ENCODE data around the gene HMHB1. TPM values are rescaled to one million over a fixed set of nuclear protein-coding genes. Genes with fewer than 3 reads are reported as not detected.

Gene HMHB1
- total RNA-seq, result not detected

GRCh38 chr5:143812085-143812705 lies at the start of gene HMHB1:
Gene HMHB1, plus strand, starts transcription at chr5:143812161.
- H3K27ac ChIP-seq, result no peak within 1 kb of the TSS
- H3K4me3 ChIP-seq, result no peak within 1 kb of the TSS
- H3K4me1 ChIP-seq, result no peaks in the 10 kb centered on the region
- H3K9me3 ChIP-seq, result no peaks in the 10 kb centered on the region
- H3K36me3 ChIP-seq, result no peaks in the 10 kb centered on the region
- H3K27me3 ChIP-seq, result no peaks in the 10 kb centered on the region
- DNase-seq (ENCODE audit: low spot score), result no peak
- no peak for TF ChIP-seq CTCF (IDR thresholded peaks at IDR 0.05)

- TF ChIP-seq CTCF (IDR thresholded peaks at IDR 0.05), result no peak
- no peaks in the 10 kb centered on the region for H3K27me3 ChIP-seq
- DNase-seq (ENCODE audit: low spot score), result no peak
- H3K36me3 ChIP-seq, result no peaks in the 10 kb centered on the region
- H3K4me1 ChIP-seq, result peaks cover 0 to 20% of the 10 kb centered on the region in 2 donors
- H3K9me3 ChIP-seq, result no peaks in the 10 kb centered on the region
- H3K4me3 ChIP-seq, result no peak overlapping the region
- H3K27ac ChIP-seq, result no peak overlapping the region
Measured at GRCh38 chr5:143762636-143763220, 49.2 kb upstream of the HMHB1 start.

GRCh38 chr5:143767162-143767561 lies 44.8 kb upstream of the HMHB1 start:
- no peak overlapping the region for H3K4me3 ChIP-seq
- TF ChIP-seq CTCF (IDR thresholded peaks at IDR 0.05), result no peak

GRCh38 chr5:143769026-143769786 lies 42.8 kb upstream of the HMHB1 start:
- Histone ChIP-seq H3K27me3 (no peaks in the 10 kb centered on the region), H3K4me1 (peaks cover 0 to 4% of the 10 kb centered on the region in 2 donors), H3K36me3 (no peaks in the 10 kb centered on the region), H3K27ac (no peak overlapping the region), H3K4me3 (no peak overlapping the region), H3K9me3 (peaks cover 0 to 4% of the 10 kb centered on the region in 2 donors)
- TF ChIP-seq CTCF (IDR thresholded peaks at IDR 0.05), result no peak
- no peak for DNase-seq (ENCODE audit: low spot score)

More at GRCh38 chr5:143767162-143767561, 44.8 kb upstream of the HMHB1 start:
- DNase-seq (ENCODE audit: low spot score), result no peak
- Histone ChIP-seq H3K27me3 (no peaks in the 10 kb centered on the region), H3K9me3 (peaks cover 0 to 4% of the 10 kb centered on the region in 2 donors), H3K36me3 (no peaks in the 10 kb centered on the region), H3K4me1 (peaks cover 0 to 4% of the 10 kb centered on the region in 2 donors), H3K27ac (no peak overlapping the region)

- Histone ChIP-seq H3K4me3 (no peak overlapping the region), H3K9me3 (peaks cover 0 to 4% of the 10 kb centered on the region in 2 donors), H3K36me3 (no peaks in the 10 kb centered on the region), H3K27me3 (no peaks in the 10 kb centered on the region), H3K4me1 (peaks cover 0 to 4% of the 10 kb centered on the region in 2 donors), H3K27ac (no peak overlapping the region)
- no peak for TF ChIP-seq CTCF (IDR thresholded peaks at IDR 0.05)
- no peak for DNase-seq (ENCODE audit: low spot score)
Measured at GRCh38 chr5:143770450-143770849, 41.5 kb upstream of the HMHB1 start.

Measured in right atrium auricular region (tissue), 2 donors.